H1 (cell line): ENCODE measurements around the gene TSSC4. TPM values are rescaled to one million over a fixed set of nuclear protein-coding genes. Genes with fewer than 3 reads are reported as not detected.
A peak's percentile ranks its signal among the peaks of the same experiment; 100 is the strongest.

Experiments
- CTCF ChIA-PET: fragments of 300-600 bp; sonication (Branson Sonifier 250); formaldehyde crosslinking; loops from one replicate; lab custom pipeline; 2021; ENCODE audit not compliant: partially characterized antibody; lab: Charles Lee
- POLR2A ChIA-PET: fragments of 300-600 bp; sonication (Branson Sonifier 250); formaldehyde crosslinking; loops from one replicate; lab custom pipeline; 2021; ENCODE audit warnings: inconsistent platforms; ENCODE audit not compliant: partially characterized antibody; lab: Charles Lee
- DNase-seq, 2 experiments: peaks; one replicate each; pipeline versions ENCODE4 v3.0.0 to v3.0.0-alpha.2; 2010 to 2022; ENCODE audit warnings: low spot score in 2 of 2, low read depth in 1 of 2, mixed read lengths in 1 of 2
- FAIRE-seq: peaks from 2 replicates; lab custom pipeline; 2011; peaks lifted over from hg19 to GRCh38; lab: Jason Lieb, UNC
- H2AFZ ChIP-seq: 2 replicates; pipeline ENCODE4 v1.8.1; 2012; ENCODE audit warnings: low read length, inconsistent platforms
- H2AK5ac ChIP-seq: 2 replicates; pipeline ENCODE4 v1.6.1; 2013; ENCODE audit warnings: low read depth, low read length
- H2BK120ac ChIP-seq: replicated peaks from 2 replicates; pipeline ENCODE3; 2013; ENCODE audit warnings: low read depth, low read length, inconsistent platforms
- H2BK12ac ChIP-seq: 2 replicates; pipeline ENCODE4 v1.6.1; 2013; ENCODE audit warnings: low read depth, low read length
- H2BK15ac ChIP-seq: 2 replicates; pipeline ENCODE4 v1.6.1; 2013; ENCODE audit warnings: low read length
- H2BK20ac ChIP-seq: 2 replicates; pipeline ENCODE4 v1.6.1; 2013; ENCODE audit warnings: low read length
- H2BK5ac ChIP-seq: 2 replicates; pipeline ENCODE4 v1.6.1; 2013; ENCODE audit warnings: low read depth, low read length
- H3K14ac ChIP-seq: 2 replicates; pipeline ENCODE4 v1.6.1; 2013; ENCODE audit warnings: inconsistent platforms; ENCODE audit not compliant: insufficient read length
- H3K18ac ChIP-seq: 2 replicates; pipeline ENCODE4 v1.6.1; 2013; ENCODE audit warnings: low read length; ENCODE audit errors: extremely low read depth
- H3K23ac ChIP-seq: 2 replicates; pipeline ENCODE4 v1.6.1; 2013; ENCODE audit warnings: inconsistent platforms; ENCODE audit not compliant: insufficient read length
- H3K23me2 ChIP-seq: 2 replicates; pipeline ENCODE4 v1.6.1; 2013; ENCODE audit warnings: low read depth, low read length
- H3K27ac ChIP-seq: 2 replicates; pipeline ENCODE4 v1.6.1; 2011; ENCODE audit warnings: low read depth, low read length, inconsistent platforms
- H3K27me3 ChIP-seq, 4 experiments: replicated peaks in 1 of 4; 1 replicate in 1 of 4; 2 replicates in 3 of 4; pipeline versions ENCODE4 v1.6.1 to v1.8.1; 2011 to 2013; ENCODE audit warnings: low read length in 3 of 4, mild to moderate bottlenecking in 3 of 4, inconsistent platforms in 2 of 4, mixed read lengths in 2 of 4, moderate library complexity in 1 of 4; ENCODE audit not compliant: control insufficient read depth in 3 of 4, insufficient read depth in 3 of 4; ENCODE audit errors: extremely low read depth in 1 of 4
- H3K36me3 ChIP-seq, 4 experiments: 2 replicates each; pipeline versions ENCODE4 v1.6.1 to v1.8.1; 2011 to 2013; ENCODE audit warnings: mild to moderate bottlenecking in 4 of 4, low read length in 3 of 4, moderate library complexity in 2 of 4, control low read depth in 1 of 4, inconsistent platforms in 1 of 4; ENCODE audit not compliant: insufficient read depth in 4 of 4, control insufficient read depth in 2 of 4
- H3K4ac ChIP-seq: replicated peaks from 2 replicates; pipeline ENCODE3; 2013; ENCODE audit warnings: low read length, low read depth, mixed read lengths, inconsistent platforms; ENCODE audit not compliant: insufficient read length
- H3K4me1 ChIP-seq, 4 experiments: replicated peaks in 1 of 4; 1 replicate in 1 of 4; 2 replicates in 3 of 4; pipeline versions ENCODE4 v1.6.1 to v1.8.1; 2011 to 2013; ENCODE audit warnings: low read length in 3 of 4, inconsistent platforms in 2 of 4, mixed read lengths in 1 of 4; ENCODE audit not compliant: insufficient read depth in 4 of 4, control insufficient read depth in 3 of 4
- H3K4me2 ChIP-seq, 2 experiments: 2 replicates each; pipeline versions ENCODE4 v1.6.1 to v1.8.1; 2011 to 2013; ENCODE audit warnings: low read depth in 2 of 2, low read length in 2 of 2, control low read depth in 1 of 2, inconsistent platforms in 1 of 2, mild to moderate bottlenecking in 1 of 2; ENCODE audit not compliant: insufficient read depth in 1 of 2
- H3K4me3 ChIP-seq, 4 experiments: fragments of 200-600, 300-600 bp in 1 of 4; sonication (generic), shearing (Covaris generic), sonication (Bioruptor Twin) in 1 of 4; 2 replicates each; pipeline versions ENCODE4 v1.5.1 to v1.8.1; 2011 to 2016; ENCODE audit warnings: low read length in 4 of 4, low read depth in 3 of 4, control low read depth in 2 of 4, inconsistent platforms in 2 of 4, mild to moderate bottlenecking in 2 of 4, mixed read lengths in 1 of 4, moderate library complexity in 1 of 4; ENCODE audit not compliant: insufficient read depth in 2 of 4; ENCODE audit errors: extremely low read depth in 1 of 4
- H3K56ac ChIP-seq: replicated peaks from 2 replicates; pipeline ENCODE3; 2013; ENCODE audit warnings: low read depth, mild to moderate bottlenecking, mixed read lengths, low read length, inconsistent platforms; ENCODE audit not compliant: insufficient read length
- H3K79me1 ChIP-seq: 2 replicates; pipeline ENCODE4 v1.6.1; 2013; ENCODE audit warnings: low read depth, low read length, control low read depth
- H3K79me2 ChIP-seq, 2 experiments: 2 replicates each; pipeline versions ENCODE4 v1.6.1 to v1.8.1; 2012 to 2013; ENCODE audit warnings: low read length in 2 of 2, mild to moderate bottlenecking in 2 of 2, inconsistent platforms in 1 of 2; ENCODE audit not compliant: insufficient read depth in 2 of 2, control insufficient read depth in 1 of 2
- H3K9ac ChIP-seq, 4 experiments: replicated peaks in 1 of 4; 1 replicate in 1 of 4; 2 replicates in 3 of 4; pipeline versions ENCODE4 v1.6.1 to v1.8.1; 2011 to 2013; ENCODE audit warnings: low read depth in 3 of 4, low read length in 3 of 4, control low read depth in 2 of 4, mild to moderate bottlenecking in 2 of 4, moderate library complexity in 2 of 4, inconsistent platforms in 1 of 4; ENCODE audit errors: extremely low read depth in 1 of 4
- H3K9me3 ChIP-seq, 2 experiments: 2 replicates each; pipeline versions ENCODE4 v1.6.1 to v1.8.1; 2012 to 2013; ENCODE audit warnings: mild to moderate bottlenecking in 2 of 2, moderate library complexity in 2 of 2, control low read depth in 1 of 2, inconsistent platforms in 1 of 2, low read depth in 1 of 2, low read length in 1 of 2, mixed read lengths in 1 of 2; ENCODE audit not compliant: insufficient read depth in 2 of 2
- H4K20me1 ChIP-seq, 2 experiments: replicated peaks in 1 of 2; 2 replicates each; pipeline versions ENCODE3 to v1.8.1; 2011 to 2013; ENCODE audit warnings: inconsistent platforms in 2 of 2, low read length in 2 of 2, mild to moderate bottlenecking in 1 of 2; ENCODE audit not compliant: insufficient read depth in 2 of 2, control insufficient read depth in 1 of 2
- H4K5ac ChIP-seq: 2 replicates; pipeline ENCODE4 v1.6.1; 2013; ENCODE audit warnings: low read length, low read depth, mixed read lengths, inconsistent platforms; ENCODE audit not compliant: insufficient read length
- H4K8ac ChIP-seq: 2 replicates; pipeline ENCODE4 v1.8.0; 2013; ENCODE audit warnings: mild to moderate bottlenecking, moderate library complexity, low read length, inconsistent platforms; ENCODE audit not compliant: insufficient read depth; ENCODE audit errors: extremely low read depth
- H4K91ac ChIP-seq: replicated peaks from 2 replicates; pipeline ENCODE3; 2013; ENCODE audit warnings: low read length, mixed read lengths, inconsistent platforms; ENCODE audit not compliant: insufficient read length
- SRF ChIP-seq: IDR thresholded peaks from 2 replicates; pipeline ENCODE4 v1.6.1; 2011; ENCODE audit warnings: mild to moderate bottlenecking, low read depth, low read length, moderate library complexity
- WGBS, 2 experiments: shearing (Covaris generic) in 1 of 2; methylation state at CpG; one replicate each; pipeline versions ENCODE4 v1.1.6 to v1.1.7; 2013 to 2015; ENCODE audit warnings: low lambda C conversion rate in 2 of 2, mixed read lengths in 2 of 2, inconsistent platforms in 1 of 2, low coverage in 1 of 2, missing lambda C conversion rate in 1 of 2; ENCODE audit not compliant: insufficient replicate concordance in 2 of 2, insufficient coverage in 1 of 2, insufficient read length in 1 of 2; ENCODE audit errors: extremely low coverage in 1 of 2, missing lambda C conversion rate in 1 of 2; 5-methylcytosine and 5-hydroxymethylcytosine counted together
- polyA plus RNA-seq, 7 experiments: library from polyadenylated mRNA; depleted of rRNA in 3 of 7; stranded (reverse) in 5 of 7; unstranded in 2 of 7; fragments of >200 nt in 5 of 7; fragments of 200-250 nt in 2 of 7; gene quantifications; 1 replicate in 5 of 7; 2 replicates in 1 of 7; 4 replicates in 1 of 7; pipeline versions ENCODE4 v1.2.1 to v1.2.3, GENCODE V29; 2011 to 2013; ENCODE audit warnings: missing spikeins in 2 of 7, mixed read lengths in 2 of 7
- total RNA-seq: library from RNA; stranded (reverse); fragmentation: NEBNext Ultra II Directional; extraction: Animal tissue kit (Norgen Biotek cat#: 25700); gene quantifications from 2 replicates; pipeline ENCODE4 v1.2.1, GENCODE V29; 2021
- TF ChIP-seq, protein P1 (sequence below), 3 experiments: IDR thresholded peaks; 1 replicate in 2 of 3; 2 replicates in 1 of 3; pipeline versions ENCODE4 v1.5.1 to v1.6.1; 2011; ENCODE audit warnings: low read length in 3 of 3, mild to moderate bottlenecking in 3 of 3, inconsistent platforms in 2 of 3, low read depth in 1 of 3, moderate library complexity in 1 of 3; ENCODE audit not compliant: insufficient read depth in 1 of 3; ENCODE audit errors: control extremely low read depth in 1 of 3

TSSC4 gene
- total and polyA plus RNA-seq, 2 of the 8 experiments (the other 6 are each of a cell fraction or from before 2014, with no cell fraction given), result 34.0 to 39.3 TPM

DNA sequence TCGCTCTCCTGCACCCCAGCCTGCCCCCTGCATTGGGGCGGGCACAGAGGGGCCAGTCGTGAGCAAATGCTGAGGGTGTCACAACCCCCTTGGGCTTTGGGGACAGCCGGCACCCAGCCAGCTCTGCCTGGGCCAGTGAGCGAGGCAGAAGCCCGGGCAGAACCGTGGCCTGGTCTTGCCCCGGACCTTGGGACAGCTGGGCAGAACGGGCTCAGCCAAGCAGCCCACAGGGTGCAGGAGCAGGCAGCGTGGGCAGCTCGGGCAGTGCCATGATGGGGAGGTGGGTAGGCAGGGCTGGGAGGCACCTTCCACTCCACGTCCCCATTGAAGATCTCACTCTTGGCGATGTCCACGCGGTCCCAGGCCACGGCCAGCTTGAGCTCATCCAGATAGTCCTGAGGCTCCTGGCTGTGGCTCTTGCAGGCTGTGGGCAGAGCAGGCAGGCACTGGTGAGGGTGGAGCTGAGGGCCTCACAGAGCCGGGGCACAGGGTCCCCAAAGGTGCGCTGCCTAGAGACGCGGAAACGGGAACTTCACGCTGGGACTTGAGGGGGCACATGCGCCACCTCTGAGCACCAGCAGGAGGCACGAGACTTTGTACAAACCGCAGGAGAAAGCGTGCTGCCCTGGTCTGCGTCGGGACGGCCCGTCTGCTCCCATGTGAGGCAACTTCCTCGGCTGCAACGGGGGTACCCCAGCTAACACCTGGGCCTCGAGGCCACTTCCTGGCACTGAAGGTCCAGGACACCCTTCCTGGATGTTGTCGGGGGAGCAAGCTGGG is 15.2 kb downstream of the TSSC4 start:
- no peak for DNase-seq
- H3K4me2 ChIP-seq, result no peak overlapping the region
- CTCF ChIA-PET, result interaction anchor here (0.6 to 9.2 kb wide), 11 partner anchors 11 to 229 kb away, joined by 3 to 196 read pairs (median 4); partner anchors contain the start of gene TSSC4

More for the DNA sequence above, 15.2 kb downstream of the TSSC4 start:
- Histone ChIP-seq H3K79me2 (no peaks in the 10 kb centered on the region), H4K5ac (no peak overlapping the region), H3K23ac (no peak overlapping the region), H3K4me1 (peaks cover 0 to 5% (median under 1%) of the 10 kb centered on the region in 4 experiments; a peak in 2 of 7 replicates), H3K4me3 (no peak overlapping the region), H4K20me1 (no peaks in the 10 kb centered on the region), H4K8ac (no peak overlapping the region), H3K79me1 (no peaks in the 10 kb centered on the region), H2BK5ac (no peak overlapping the region), H2BK120ac (no peak overlapping the region), H3K27ac (no peak overlapping the region), H3K4ac (no peak overlapping the region), H4K91ac (no peak overlapping the region), H3K9ac (no peak overlapping the region), H3K36me3 (no peaks in the 10 kb centered on the region), H2AK5ac (no peak overlapping the region), H3K18ac (no peak overlapping the region), H3K14ac (no peak overlapping the region), H3K23me2 (no peaks in the 10 kb centered on the region), H3K27me3 (no peaks in the 10 kb centered on the region; a peak in 2 of 7 replicates), H2AFZ (no peak overlapping the region), H3K56ac (no peak overlapping the region), H2BK12ac (no peak overlapping the region), H2BK15ac (no peak overlapping the region), H3K9me3 (no peaks in the 10 kb centered on the region), H2BK20ac (no peak overlapping the region)
- POLR2A ChIA-PET, result interaction anchor here (0.9 to 1.7 kb wide), 2 partner anchors 13 to 14 kb away, joined by 3 to 4 read pairs; no protein-coding TSS in a partner anchor
- WGBS, 2 experiments, result 94% methylated on average over 33 of the region's 34 CpGs; no CpG with 5 or more reads in 1 of the 2 experiments
- no peak for FAIRE-seq
- no peak for TF ChIP-seq SRF
- TF ChIP-seq, protein P1, sequence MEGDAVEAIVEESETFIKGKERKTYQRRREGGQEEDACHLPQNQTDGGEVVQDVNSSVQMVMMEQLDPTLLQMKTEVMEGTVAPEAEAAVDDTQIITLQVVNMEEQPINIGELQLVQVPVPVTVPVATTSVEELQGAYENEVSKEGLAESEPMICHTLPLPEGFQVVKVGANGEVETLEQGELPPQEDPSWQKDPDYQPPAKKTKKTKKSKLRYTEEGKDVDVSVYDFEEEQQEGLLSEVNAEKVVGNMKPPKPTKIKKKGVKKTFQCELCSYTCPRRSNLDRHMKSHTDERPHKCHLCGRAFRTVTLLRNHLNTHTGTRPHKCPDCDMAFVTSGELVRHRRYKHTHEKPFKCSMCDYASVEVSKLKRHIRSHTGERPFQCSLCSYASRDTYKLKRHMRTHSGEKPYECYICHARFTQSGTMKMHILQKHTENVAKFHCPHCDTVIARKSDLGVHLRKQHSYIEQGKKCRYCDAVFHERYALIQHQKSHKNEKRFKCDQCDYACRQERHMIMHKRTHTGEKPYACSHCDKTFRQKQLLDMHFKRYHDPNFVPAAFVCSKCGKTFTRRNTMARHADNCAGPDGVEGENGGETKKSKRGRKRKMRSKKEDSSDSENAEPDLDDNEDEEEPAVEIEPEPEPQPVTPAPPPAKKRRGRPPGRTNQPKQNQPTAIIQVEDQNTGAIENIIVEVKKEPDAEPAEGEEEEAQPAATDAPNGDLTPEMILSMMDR (IDR thresholded peaks at IDR 0.05; ENCODE audit: control extremely low read depth in 1 of 3, insufficient read depth in 1 of 3, low read depth in 1 of 3, low read length in 3 of 3), result peak; percentile 21 to 39 (median 22); a peak in 3 of 4 replicates
